GM21381 (cell line): ENCODE data around the gene NCOR1.
A peak's percentile ranks its signal among the peaks of the same experiment; 100 is the strongest.
"Not testable (repeated sequence)": the region's sequence is repeated elsewhere in the genome, so short reads cannot be mapped to it uniquely, and the experiment has no call there.

Source experiments
- ATAC-seq: cut with Tn5 transposase; IDR thresholded peaks from one replicate; pipeline ENCODE4 v1.9.1; 2021; ENCODE audit warnings: mild to moderate bottlenecking, moderate library complexity; ENCODE audit not compliant: unreplicated experiment

The NCOR1 gene

GRCh38 chr17:16215273-16215964 lies at the start of gene NCOR1:
Gene NCOR1, minus strand, starts transcription at chr17:16215534. Its CDS starts 20,965 bp downstream, at chr17:16194569.
- peak; percentile 69 for ATAC-seq

GRCh38 chr17:16262201-16262600 lies 46.9 kb upstream of the NCOR1 start:
- ATAC-seq: no peak

GRCh38 chr17:16261049-16261448 lies 45.7 kb upstream of the NCOR1 start:
- ATAC-seq: no peak

- no peak for ATAC-seq
Observed at GRCh38 chr17:16259926-16260325, 44.6 kb upstream of the NCOR1 start.

GRCh38 chr17:16258901-16259300 lies 43.6 kb upstream of the NCOR1 start:
- ATAC-seq: no peak

GRCh38 chr17:16255481-16255921 lies 40.2 kb upstream of the NCOR1 start:
- no peak for ATAC-seq

- no peak for ATAC-seq
Observed at GRCh38 chr17:16254773-16255400, 39.6 kb upstream of the NCOR1 start.

- ATAC-seq: no peak
Observed at GRCh38 chr17:16251556-16251955, 36.2 kb upstream of the NCOR1 start.

- ATAC-seq: no peak
Observed at GRCh38 chr17:16251043-16251442, 35.7 kb upstream of the NCOR1 start.

- ATAC-seq: no peak
Observed at GRCh38 chr17:16250635-16251034, 35.3 kb upstream of the NCOR1 start.

- ATAC-seq: no peak
Observed at GRCh38 chr17:16247586-16247984, 32.3 kb upstream of the NCOR1 start.

- ATAC-seq: no peak
Observed at GRCh38 chr17:16243801-16244567, 28.6 kb upstream of the NCOR1 start.

- ATAC-seq: no peak
Observed at GRCh38 chr17:16243385-16243784, 28.1 kb upstream of the NCOR1 start.

- ATAC-seq: no peak
Observed at GRCh38 chr17:16241906-16242399, 26.6 kb upstream of the NCOR1 start.

GRCh38 chr17:16239931-16240330 lies 24.6 kb upstream of the NCOR1 start:
- ATAC-seq: no peak

- no peak for ATAC-seq
Observed at GRCh38 chr17:16232391-16232790, 17.1 kb upstream of the NCOR1 start.

GRCh38 chr17:16229912-16230561 lies 14.7 kb upstream of the NCOR1 start:
- ATAC-seq: not testable (repeated sequence)

- no peak for ATAC-seq
Observed at GRCh38 chr17:16222406-16222805, 7.1 kb upstream of the NCOR1 start.

- peak; percentile 50 for ATAC-seq
Observed at GRCh38 chr17:16217002-16217635, 1.8 kb upstream of the NCOR1 start, which contains the start of gene PIGL. Gene PIGL, plus strand, starts transcription at chr17:16217210. Its CDS starts 17 bp downstream, at chr17:16217227.

GRCh38 chr17:16216341-16217001 lies 1.1 kb upstream of the NCOR1 start:
- not testable (repeated sequence) for ATAC-seq
